ENCODE results near the gene SRRM2. TPM values are rescaled to one million over a fixed set of nuclear protein-coding genes. Genes with fewer than 3 reads are reported as not detected.

SRRM2 gene
- total and polyA plus RNA-seq, 4 donors: 316 to 589 (median 447) TPM

GRCh38 chr16:2803545-2804195 is 51.2 kb downstream of the SRRM2 start:
- no peak overlapping the region for H3K27ac ChIP-seq (ENCODE audit: low read depth in 1 of 2, low read length in 1 of 2)
- no peak overlapping the region for H3K9ac ChIP-seq (ENCODE audit: insufficient read depth in 1 of 2, low read length in 2 of 2)
- H3K36me3 ChIP-seq (ENCODE audit: control insufficient read depth in 4 of 4, insufficient read depth in 4 of 4, low read length in 4 of 4): no peaks in the 10 kb centered on the region
- ATAC-seq (ENCODE audit: insufficient read depth, low FRiP score) (no peak), DNase-seq (no peak)
- TF ChIP-seq CTCF (IDR thresholded peaks at IDR 0.05; ENCODE audit: control extremely low read depth, extremely low read depth): no peak
- peaks cover 0 to 2% (median 0%) of the 10 kb centered on the region in 3 donors for H3K27me3 ChIP-seq (ENCODE audit: control insufficient read depth in 3 of 3, insufficient read depth in 3 of 3, low read length in 2 of 3)
- 85 to 86% methylated on average over 3 of the region's 3 CpGs for WGBS, 2 donors
- H3K4me3 ChIP-seq: no peak overlapping the region
- peaks cover 0 to 10% (median 3%) of the 10 kb centered on the region in 4 donors for H3K9me3 ChIP-seq (ENCODE audit: control insufficient read depth in 4 of 4, insufficient read depth in 3 of 4, low read length in 3 of 4)
- H3K4me1 ChIP-seq (ENCODE audit: control insufficient read depth in 5 of 5, insufficient read depth in 5 of 5, low read length in 5 of 5): no peaks in the 10 kb centered on the region

GRCh38 chr16:2804728-2805127 is 52.3 kb downstream of the SRRM2 start:
- Histone ChIP-seq H3K9me3 (ENCODE audit: control insufficient read depth in 4 of 4, insufficient read depth in 3 of 4, low read length in 3 of 4) (peaks cover 0 to 10% (median 3%) of the 10 kb centered on the region in 4 donors), H3K36me3 (ENCODE audit: control insufficient read depth in 4 of 4, insufficient read depth in 4 of 4, low read length in 4 of 4) (no peaks in the 10 kb centered on the region), H3K27me3 (ENCODE audit: control insufficient read depth in 3 of 3, insufficient read depth in 3 of 3, low read length in 2 of 3) (peaks cover 0 to 7% (median 0%) of the 10 kb centered on the region in 3 donors), H3K4me1 (ENCODE audit: control insufficient read depth in 5 of 5, insufficient read depth in 5 of 5, low read length in 5 of 5) (no peaks in the 10 kb centered on the region), H3K27ac (ENCODE audit: low read depth in 1 of 2, low read length in 1 of 2) (no peak overlapping the region), H3K9ac (ENCODE audit: insufficient read depth in 1 of 2, low read length in 2 of 2) (no peak overlapping the region), H3K4me3 (no peak overlapping the region)
- TF ChIP-seq CTCF (IDR thresholded peaks at IDR 0.05; ENCODE audit: control extremely low read depth, extremely low read depth): no peak
- ATAC-seq (ENCODE audit: insufficient read depth, low FRiP score) (no peak), DNase-seq (no peak)
- 85 to 95% methylated on average over 4 of the region's 4 CpGs for WGBS, 2 donors

DNA sequence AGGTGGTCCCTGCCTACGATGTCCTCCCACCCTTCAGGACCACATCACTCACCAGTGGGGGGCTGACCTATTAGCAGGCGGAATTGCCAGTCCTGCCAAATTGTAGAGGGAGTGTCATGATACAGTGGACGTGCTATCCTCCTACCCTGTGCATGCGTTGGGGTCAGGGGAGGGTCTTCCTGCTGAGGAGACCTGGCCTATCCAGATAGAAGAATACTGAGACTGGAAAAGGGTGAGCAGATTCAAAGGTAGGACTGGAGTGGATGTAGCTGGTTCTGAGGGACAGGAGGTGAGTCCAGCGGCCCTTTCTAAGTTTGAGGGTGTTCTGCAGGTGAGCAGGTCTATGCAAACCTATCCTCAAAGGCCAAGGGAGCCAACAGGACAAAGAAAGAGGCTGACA is 53.8 kb downstream of the SRRM2 start:
- 76 to 78% methylated on average over 5 of the region's 5 CpGs for WGBS, 2 donors
- no peak for ATAC-seq (ENCODE audit: insufficient read depth, low FRiP score)
- H3K4me1 ChIP-seq (ENCODE audit: control insufficient read depth in 5 of 5, insufficient read depth in 5 of 5, low read length in 5 of 5): no peaks in the 10 kb centered on the region
- H3K9ac ChIP-seq (ENCODE audit: insufficient read depth in 1 of 2, low read length in 2 of 2): no peak overlapping the region
- H3K27me3 ChIP-seq (ENCODE audit: control insufficient read depth in 3 of 3, insufficient read depth in 3 of 3, low read length in 2 of 3): peaks cover 0 to 7% (median 0%) of the 10 kb centered on the region in 3 donors
- H3K27ac ChIP-seq (ENCODE audit: low read depth in 1 of 2, low read length in 1 of 2): no peak overlapping the region
- no peaks in the 10 kb centered on the region for H3K36me3 ChIP-seq (ENCODE audit: control insufficient read depth in 4 of 4, insufficient read depth in 4 of 4, low read length in 4 of 4)
- H3K9me3 ChIP-seq (ENCODE audit: control insufficient read depth in 4 of 4, insufficient read depth in 3 of 4, low read length in 3 of 4): peaks cover 0 to 10% (median 3%) of the 10 kb centered on the region in 4 donors
- DNase-seq: no peak
- TF ChIP-seq CTCF (IDR thresholded peaks at IDR 0.05; ENCODE audit: control extremely low read depth, extremely low read depth): no peak
- H3K4me3 ChIP-seq: no peak overlapping the region

GRCh38 chr16:2808181-2808580 is 55.7 kb downstream of the SRRM2 start:
- Histone ChIP-seq H3K9ac (ENCODE audit: insufficient read depth in 1 of 2, low read length in 2 of 2) (no peak overlapping the region), H3K36me3 (ENCODE audit: control insufficient read depth in 4 of 4, insufficient read depth in 4 of 4, low read length in 4 of 4) (no peaks in the 10 kb centered on the region), H3K27me3 (ENCODE audit: control insufficient read depth in 3 of 3, insufficient read depth in 3 of 3, low read length in 2 of 3) (peaks cover 0 to 7% (median 0%) of the 10 kb centered on the region in 3 donors), H3K9me3 (ENCODE audit: control insufficient read depth in 4 of 4, insufficient read depth in 3 of 4, low read length in 3 of 4) (peaks cover 0 to 10% (median 3%) of the 10 kb centered on the region in 4 donors), H3K27ac (ENCODE audit: low read depth in 1 of 2, low read length in 1 of 2) (no peak overlapping the region), H3K4me3 (no peak overlapping the region), H3K4me1 (ENCODE audit: control insufficient read depth in 5 of 5, insufficient read depth in 5 of 5, low read length in 5 of 5) (no peaks in the 10 kb centered on the region)
- DNase-seq: no peak
- no peak for ATAC-seq (ENCODE audit: insufficient read depth, low FRiP score)
- WGBS, 2 donors: 89 to 91% methylated on average over 7 of the region's 7 CpGs
- TF ChIP-seq CTCF (IDR thresholded peaks at IDR 0.05; ENCODE audit: control extremely low read depth, extremely low read depth): no peak
